Parathyroid adenoma (tissue), 2 donors: ENCODE measurements around the gene RHOH.

Experiments
- H2AFZ ChIP-seq: fragments of 300-600 bp; sonication (generic); one replicate; pipeline ENCODE4 v1.7.0; 2017; ENCODE audit warnings: antibody characterized with exemption, mild to moderate bottlenecking
- H3K27ac ChIP-seq: fragments of 300-600 bp; sonication (generic); one replicate; pipeline ENCODE4 v1.7.0; 2017
- H3K27me3 ChIP-seq: fragments of 300-600 bp; sonication (generic); one replicate; pipeline ENCODE4 v1.7.0; 2017; ENCODE audit warnings: low read length; ENCODE audit not compliant: control insufficient read depth, insufficient read depth
- H3K36me3 ChIP-seq: fragments of 300-600 bp; sonication (generic); one replicate; pipeline ENCODE4 v1.7.0; 2017; ENCODE audit warnings: low read length; ENCODE audit not compliant: control insufficient read depth, insufficient read depth
- H3K4me1 ChIP-seq: fragments of 300-600 bp; sonication (generic); one replicate; pipeline ENCODE4 v1.7.0; 2017; ENCODE audit warnings: control low read depth
- H3K4me2 ChIP-seq: fragments of 300-600 bp; sonication (generic); one replicate; pipeline ENCODE4 v1.7.0; 2017; ENCODE audit warnings: low read length
- H3K4me3 ChIP-seq: fragments of 300-600 bp; sonication (generic); one replicate; pipeline ENCODE4 v1.7.0; 2017; ENCODE audit warnings: low read depth, low read length
- H3K79me2 ChIP-seq: fragments of 300-600 bp; sonication (generic); one replicate; pipeline ENCODE4 v1.7.0; 2017; ENCODE audit warnings: control low read depth
- H3K9ac ChIP-seq: fragments of 300-600 bp; sonication (generic); one replicate; pipeline ENCODE4 v1.7.0; 2017; ENCODE audit warnings: mild to moderate bottlenecking
- H3K9me3 ChIP-seq: fragments of 300-600 bp; sonication (generic); one replicate; pipeline ENCODE4 v1.7.0; 2017; ENCODE audit warnings: low read length; ENCODE audit not compliant: control insufficient read depth
- CTCF ChIP-seq: fragments of 300-600 bp; sonication (generic); IDR thresholded peaks from one replicate; pipeline ENCODE4 v1.7.0; 2017; ENCODE audit warnings: antibody characterized with exemption, mild to moderate bottlenecking
- donor health status: primary hyperparathyroidism.

The RHOH gene

GRCh38 chr4:40209401-40209800, 12.6 kb downstream of the RHOH start:
- H3K9ac ChIP-seq, result no peak overlapping the region
- no peak overlapping the region for H3K27ac ChIP-seq
- no peak overlapping the region for H3K4me2 ChIP-seq
- H3K79me2 ChIP-seq, result no peaks in the 10 kb centered on the region
- no peak overlapping the region for H2AFZ ChIP-seq
- no peaks in the 10 kb centered on the region for H3K4me1 ChIP-seq
- H3K9me3 ChIP-seq, result no peaks in the 10 kb centered on the region
- H3K4me3 ChIP-seq, result no peak overlapping the region
- H3K36me3 ChIP-seq, result no peaks in the 10 kb centered on the region
- no peaks in the 10 kb centered on the region for H3K27me3 ChIP-seq
- no peak for TF ChIP-seq CTCF

GRCh38 chr4:40210776-40211175, 13.9 kb downstream of the RHOH start:
- H3K27ac ChIP-seq, result no peak overlapping the region
- H3K79me2 ChIP-seq, result no peaks in the 10 kb centered on the region
- no peaks in the 10 kb centered on the region for H3K4me1 ChIP-seq
- no peaks in the 10 kb centered on the region for H3K36me3 ChIP-seq
- H3K4me2 ChIP-seq, result no peak overlapping the region
- no peaks in the 10 kb centered on the region for H3K9me3 ChIP-seq
- H3K9ac ChIP-seq, result no peak overlapping the region
- H3K4me3 ChIP-seq, result no peak overlapping the region
- no peaks in the 10 kb centered on the region for H3K27me3 ChIP-seq
- TF ChIP-seq CTCF, result no peak
- no peak overlapping the region for H2AFZ ChIP-seq

GRCh38 chr4:40211224-40212185, 14.7 kb downstream of the RHOH start:
- no peak overlapping the region for H3K27ac ChIP-seq

GRCh38 chr4:40212674-40213527, 16.1 kb downstream of the RHOH start:
- no peaks in the 10 kb centered on the region for H3K27me3 ChIP-seq
- H3K4me1 ChIP-seq, result no peaks in the 10 kb centered on the region
- TF ChIP-seq CTCF, result no peak
- no peak overlapping the region for H3K27ac ChIP-seq
- no peak overlapping the region for H2AFZ ChIP-seq
- no peaks in the 10 kb centered on the region for H3K36me3 ChIP-seq
- H3K4me2 ChIP-seq, result no peak overlapping the region
- no peak overlapping the region for H3K4me3 ChIP-seq
- no peak overlapping the region for H3K9ac ChIP-seq
- H3K9me3 ChIP-seq, result no peaks in the 10 kb centered on the region
- H3K79me2 ChIP-seq, result no peaks in the 10 kb centered on the region

More at GRCh38 chr4:40211224-40212185, 14.7 kb downstream of the RHOH start:
- no peak for TF ChIP-seq CTCF
- Histone ChIP-seq H3K9ac (no peak overlapping the region), H2AFZ (no peak overlapping the region), H3K4me1 (no peaks in the 10 kb centered on the region), H3K79me2 (no peaks in the 10 kb centered on the region), H3K27me3 (no peaks in the 10 kb centered on the region), H3K4me3 (no peak overlapping the region), H3K4me2 (no peak overlapping the region), H3K36me3 (no peaks in the 10 kb centered on the region), H3K9me3 (no peaks in the 10 kb centered on the region)
